ENCODE data around the gene DOCK3. TPM values are rescaled to one million over a fixed set of nuclear protein-coding genes. Genes with fewer than 3 reads are reported as not detected.
"Not testable (repeated sequence)": the region's sequence is repeated elsewhere in the genome, so short reads cannot be mapped to it uniquely, and the experiment has no call there.

The DOCK3 gene
- total RNA-seq, 1 donor from 2014 or later, result 1.3 TPM

- no peak for DNase-seq (ENCODE audit: low spot score)
Observed at GRCh38 chr3:50885070-50885850, 210.5 kb downstream of the DOCK3 start.

DNA sequence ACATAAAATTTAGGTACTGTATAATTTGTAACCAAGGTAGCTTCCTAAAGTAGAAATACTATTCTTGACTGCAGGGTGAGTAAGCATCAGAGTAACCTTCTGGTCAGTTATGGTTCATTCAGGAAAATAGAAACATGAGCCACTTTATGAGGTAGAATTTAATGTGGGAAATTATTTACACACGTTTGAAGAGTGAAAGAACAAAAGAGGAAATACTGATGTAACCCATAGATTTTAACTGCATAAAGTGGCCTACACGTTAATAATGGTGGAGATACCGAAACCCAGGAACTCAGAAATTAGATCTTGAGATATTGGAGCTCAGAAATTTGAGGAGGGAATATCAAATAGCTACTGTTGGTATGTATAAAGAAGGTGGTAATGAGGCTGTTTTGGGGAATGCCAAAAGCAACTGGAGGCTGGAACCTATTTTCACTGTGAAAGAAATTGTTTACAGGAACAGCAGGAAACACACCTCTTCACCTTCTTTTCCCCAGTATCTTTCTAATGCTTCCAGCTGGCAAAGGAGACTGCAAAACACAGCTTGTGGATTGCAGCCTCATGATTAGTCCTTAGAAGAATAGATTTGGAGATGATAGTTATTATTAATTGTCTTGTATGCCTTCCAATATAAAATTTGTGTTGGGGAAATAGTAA lies 216.1 kb downstream of the DOCK3 start:
- DNase-seq (ENCODE audit: low spot score), result no peak

- DNase-seq (ENCODE audit: low spot score), result not testable (repeated sequence)
Observed at GRCh38 chr3:50901097-50901496, 226.4 kb downstream of the DOCK3 start.

GRCh38 chr3:50912746-50913145 lies 238.0 kb downstream of the DOCK3 start:
- DNase-seq (ENCODE audit: low spot score), result no peak

DNA sequence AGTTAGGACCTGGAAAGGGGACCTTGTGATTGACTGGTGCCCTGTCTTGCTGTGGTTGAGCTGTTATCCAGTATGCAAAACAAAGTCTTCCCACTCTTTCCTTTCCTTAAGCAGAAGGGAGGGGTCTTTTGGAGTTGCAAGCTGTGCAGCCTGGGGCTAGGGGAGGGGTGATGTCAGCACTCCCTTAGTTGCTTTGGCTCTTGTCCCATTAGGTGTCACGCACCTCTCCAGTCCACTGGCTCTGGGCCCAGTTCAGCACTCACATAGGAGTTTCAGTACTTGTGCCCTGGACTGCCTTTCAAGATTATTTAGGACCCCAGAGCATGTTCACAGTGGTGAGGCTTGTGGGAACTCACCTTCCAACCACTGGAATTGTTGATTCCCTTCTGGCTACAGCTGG lies 238.5 kb downstream of the DOCK3 start:
- no peak for DNase-seq (ENCODE audit: low spot score)

DNA sequence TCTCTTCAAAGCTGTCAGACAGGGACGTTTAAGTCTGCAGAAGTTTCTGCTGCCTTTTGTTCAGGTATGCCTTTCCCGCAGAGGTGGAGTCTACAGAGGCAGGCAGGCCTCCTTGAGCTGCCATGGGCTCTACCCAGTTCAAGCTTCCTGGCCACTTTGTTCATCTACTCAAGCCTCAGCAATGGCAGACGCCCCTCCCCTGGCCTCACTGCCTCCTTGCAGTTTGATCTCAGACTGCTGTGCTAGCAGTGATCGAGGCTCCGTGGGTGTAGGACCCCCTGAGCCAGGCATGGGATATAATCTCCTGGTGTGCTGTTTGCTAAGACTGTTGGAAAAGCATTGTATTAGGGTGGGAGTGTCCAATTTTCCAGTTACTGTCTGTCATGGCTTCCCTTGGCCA lies 247.3 kb downstream of the DOCK3 start:
- not testable (repeated sequence) for DNase-seq (ENCODE audit: low spot score)

DNA sequence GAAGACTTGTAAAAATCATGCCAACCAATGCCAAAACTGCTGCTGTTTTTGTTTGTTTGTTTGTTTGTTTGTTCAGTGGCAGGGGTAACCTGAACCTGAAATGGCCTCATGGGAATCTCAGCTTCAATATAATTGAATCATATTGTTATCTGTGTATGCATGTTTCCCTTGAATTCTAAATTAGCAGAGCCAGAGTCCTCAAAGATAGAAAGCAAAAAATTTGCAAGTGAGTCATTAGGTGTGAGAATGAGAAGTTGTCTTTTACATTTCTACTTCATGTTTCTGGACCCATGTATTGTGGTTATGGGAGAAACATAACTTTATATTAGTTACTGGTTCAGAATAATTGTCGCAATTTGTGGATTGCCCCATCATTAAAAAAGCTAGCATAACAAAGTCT lies 249.2 kb downstream of the DOCK3 start:
- no peak for DNase-seq (ENCODE audit: low spot score)

- DNase-seq (ENCODE audit: low spot score), result no peak
Observed at GRCh38 chr3:50924638-50925037, 249.9 kb downstream of the DOCK3 start.

DNA sequence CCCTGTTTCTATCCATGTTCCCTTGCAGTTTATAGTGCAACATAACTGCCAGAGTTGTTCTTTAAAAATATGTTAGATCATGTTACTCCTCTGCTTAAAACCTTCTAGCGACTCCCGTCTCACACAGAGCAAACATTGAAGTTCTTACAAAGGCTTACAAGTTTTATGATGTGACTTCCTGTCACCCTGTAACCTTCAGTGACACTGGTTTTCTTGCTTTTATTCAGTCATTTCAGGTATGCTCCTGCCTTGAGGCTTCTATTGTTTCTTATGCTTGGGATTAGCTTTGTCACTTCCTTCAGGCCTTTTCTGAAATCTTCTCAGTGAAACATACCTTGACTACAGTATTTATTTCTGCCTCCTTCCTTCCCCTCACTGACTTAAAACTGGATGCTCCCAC lies 252.1 kb downstream of the DOCK3 start:
- DNase-seq (ENCODE audit: low spot score), result no peak

- DNase-seq (ENCODE audit: low spot score), result no peak
Observed at GRCh38 chr3:50930371-50931208, 255.9 kb downstream of the DOCK3 start.

DNA sequence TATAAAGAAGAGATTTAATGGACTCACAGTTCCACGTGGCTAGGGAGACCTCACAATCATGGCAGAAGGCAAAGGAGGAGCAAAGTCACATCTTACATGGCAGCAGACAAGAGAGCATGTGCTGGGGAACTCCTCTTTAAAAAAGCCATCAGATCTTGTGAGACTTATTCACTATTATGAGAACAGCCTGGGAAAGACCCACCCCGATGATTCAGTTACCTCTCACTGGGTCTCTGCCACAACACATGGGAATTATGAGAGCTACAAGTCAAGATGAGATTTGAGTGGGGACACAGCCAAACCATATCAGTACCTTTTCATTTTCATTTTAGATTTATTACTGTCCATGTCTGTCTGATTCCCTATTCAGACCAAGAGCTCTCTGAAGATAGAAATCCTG lies 258.2 kb downstream of the DOCK3 start:
- DNase-seq (ENCODE audit: low spot score), result not testable (repeated sequence)

GRCh38 chr3:50936389-50936788 lies 261.7 kb downstream of the DOCK3 start:
- no peak for DNase-seq (ENCODE audit: low spot score)

GRCh38 chr3:50947419-50947818 lies 272.7 kb downstream of the DOCK3 start:
- DNase-seq (ENCODE audit: low spot score), result no peak

GRCh38 chr3:50950591-50950990 lies 275.9 kb downstream of the DOCK3 start:
- DNase-seq (ENCODE audit: low spot score), result no peak

DNA sequence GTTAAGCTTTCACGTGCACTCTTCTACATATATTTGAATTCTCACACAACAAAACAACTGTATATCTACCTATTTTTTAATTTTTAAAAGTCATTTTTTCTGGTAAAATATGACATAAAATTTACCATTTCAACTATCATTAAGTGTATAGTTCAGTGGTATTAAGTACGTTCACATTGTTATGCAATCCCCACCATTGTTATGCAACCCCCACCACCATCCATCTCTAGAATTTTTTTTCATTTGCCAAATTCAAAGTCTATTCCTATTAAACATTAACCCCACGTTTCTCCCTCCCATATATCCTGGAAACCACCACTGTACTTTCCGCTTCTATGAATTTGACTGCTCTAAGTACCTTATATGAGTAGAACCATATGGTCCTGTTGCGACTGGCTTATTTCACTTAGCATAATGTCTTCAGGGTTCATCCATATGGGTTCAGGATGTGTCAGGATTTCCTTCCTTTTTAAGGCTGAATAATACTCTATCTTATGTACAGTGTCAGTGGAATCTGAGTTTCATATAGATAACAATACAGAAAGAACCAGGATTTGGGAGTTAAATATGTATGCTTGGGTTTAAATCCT lies 279.2 kb downstream of the DOCK3 start:
- no peak for DNase-seq (ENCODE audit: low spot score)

GRCh38 chr3:50961386-50961785 lies 286.7 kb downstream of the DOCK3 start:
- no peak for DNase-seq (ENCODE audit: low spot score)

DNA sequence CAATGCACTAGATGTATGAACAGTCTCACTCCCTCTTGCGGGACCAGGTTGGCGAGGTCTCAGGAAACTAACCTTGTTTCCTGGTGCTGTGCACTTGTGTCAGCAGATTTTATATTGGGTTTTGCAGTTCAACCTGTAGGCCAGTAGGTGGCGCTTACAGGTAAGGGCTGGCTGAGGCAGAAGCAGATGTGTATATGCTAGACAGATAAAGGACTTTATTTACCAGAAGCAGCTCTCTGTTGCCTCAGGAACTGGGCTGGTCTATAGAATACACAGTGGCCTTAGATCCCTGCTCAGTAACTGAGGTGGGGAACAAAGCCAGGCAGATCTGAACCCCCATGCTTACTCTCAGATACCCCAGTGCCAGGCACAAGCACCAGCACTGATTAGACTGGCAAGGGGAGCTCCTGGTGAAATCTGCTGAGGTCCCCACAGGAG lies 296.8 kb downstream of the DOCK3 start:
- peak; percentile 48 for DNase-seq (ENCODE audit: low spot score)

GRCh38 chr3:50972029-50972428 lies 297.3 kb downstream of the DOCK3 start:
- no peak for DNase-seq (ENCODE audit: low spot score)

- DNase-seq (ENCODE audit: low spot score), result not testable (repeated sequence)
Observed at GRCh38 chr3:50978586-50978985, 303.9 kb downstream of the DOCK3 start.

GRCh38 chr3:50978991-50979667 lies 304.4 kb downstream of the DOCK3 start:
- DNase-seq (ENCODE audit: low spot score), result no peak

GRCh38 chr3:50982540-50983325 lies 308.0 kb downstream of the DOCK3 start:
- no peak for DNase-seq (ENCODE audit: low spot score)

Measured in mucosa of gallbladder (tissue), 1 donor.